Natural killer cell (primary cell): ENCODE measurements around the gene TRIM3. TPM values are rescaled to one million over a fixed set of nuclear protein-coding genes. Genes with fewer than 3 reads are reported as not detected.

Experiments
- ATAC-seq, 3 donors: fragments of 150-1000 bp in 2 of 3; fragments of 200-7000 bp in 1 of 3; cut with Tn5 transposase; 1 replicate in 1 of 3; 2 replicates in 2 of 3; pipeline ENCODE4 v1.10.0; 2021; ENCODE audit warnings: mild to moderate bottlenecking in 2 of 3, moderate library complexity in 2 of 3
- DNase-seq, 2 donors: peaks; one replicate each; pipeline versions ENCODE4 v3.0.0 to v3.0.0-alpha.2; 2013 to 2021; ENCODE audit warnings: mixed read lengths in 1 of 2
- H3K27ac ChIP-seq: one replicate; pipeline ENCODE4 v1.5.1; 2013; ENCODE audit warnings: mild to moderate bottlenecking, low read length
- H3K27me3 ChIP-seq: one replicate; pipeline ENCODE4 v1.6.1; 2013; ENCODE audit warnings: low read length; ENCODE audit not compliant: control insufficient read depth, insufficient read depth
- H3K36me3 ChIP-seq: one replicate; pipeline ENCODE4 v1.6.1; 2013; ENCODE audit warnings: low read length; ENCODE audit not compliant: control insufficient read depth, insufficient read depth
- H3K4me1 ChIP-seq: one replicate; pipeline ENCODE4 v1.6.1; 2013; ENCODE audit warnings: low read length; ENCODE audit not compliant: control insufficient read depth, insufficient read depth
- H3K4me3 ChIP-seq: one replicate; pipeline ENCODE4 v1.5.1; 2013; ENCODE audit warnings: low read length
- H3K9me3 ChIP-seq: one replicate; pipeline ENCODE4 v1.6.1; 2013; ENCODE audit warnings: low read length; ENCODE audit not compliant: control insufficient read depth, insufficient read depth
- H3K27ac Mint-ChIP-seq, 2 donors: one replicate each; pipeline ENCODE4 v1.8.0; 2022; ENCODE audit warnings: mild to moderate bottlenecking in 2 of 2, mixed read lengths in 2 of 2, moderate library complexity in 1 of 2
- H3K27me3 Mint-ChIP-seq, 2 donors: one replicate each; pipeline ENCODE4 v1.8.0; 2022; ENCODE audit warnings: low read depth in 2 of 2, mixed read lengths in 2 of 2
- H3K36me3 Mint-ChIP-seq: one replicate; pipeline ENCODE4 v1.8.0; 2022; ENCODE audit warnings: mixed read lengths
- H3K4me1 Mint-ChIP-seq, 2 donors: one replicate each; pipeline ENCODE4 v1.8.0; 2022; ENCODE audit warnings: mixed read lengths in 2 of 2
- H3K4me3 Mint-ChIP-seq: one replicate; pipeline ENCODE4 v1.8.0; 2022; ENCODE audit warnings: mild to moderate bottlenecking, moderate library complexity, mixed read lengths
- H3K9me3 Mint-ChIP-seq, 2 donors: one replicate each; pipeline ENCODE4 v1.8.0; 2022; ENCODE audit warnings: mixed read lengths in 2 of 2
- CTCF ChIP-seq: fragments of 200-600 bp; IDR thresholded peaks from one replicate; pipeline ENCODE4 v1.8.0; 2022; ENCODE audit warnings: antibody characterized with exemption
- WGBS: methylation state at CpG from one replicate; pipeline ENCODE4 v1.1.7; 2013; ENCODE audit warnings: missing lambda C conversion rate; ENCODE audit not compliant: insufficient coverage; 5-methylcytosine and 5-hydroxymethylcytosine counted together
- intact Hi-C: fragments of 100-400 bp; cut with micrococcal nuclease; formaldehyde crosslinking; loops from one replicate; pipeline ENCODE4 v1.14.2; 2022
- total RNA-seq, 4 donors: library from RNA; stranded (reverse); fragments of 120-200 nt in 1 of 4; gene quantifications; one replicate each; pipeline versions ENCODE4 v1.2.3 to v1.2.4, GENCODE V29; 2013 to 2022

Gene TRIM3
- total RNA-seq, 3 donors from 2014 or later (not counting 1 experiment from before 2014, with no cell fraction given) = 26.4 to 30.9 (median 26.5) TPM

DNA sequence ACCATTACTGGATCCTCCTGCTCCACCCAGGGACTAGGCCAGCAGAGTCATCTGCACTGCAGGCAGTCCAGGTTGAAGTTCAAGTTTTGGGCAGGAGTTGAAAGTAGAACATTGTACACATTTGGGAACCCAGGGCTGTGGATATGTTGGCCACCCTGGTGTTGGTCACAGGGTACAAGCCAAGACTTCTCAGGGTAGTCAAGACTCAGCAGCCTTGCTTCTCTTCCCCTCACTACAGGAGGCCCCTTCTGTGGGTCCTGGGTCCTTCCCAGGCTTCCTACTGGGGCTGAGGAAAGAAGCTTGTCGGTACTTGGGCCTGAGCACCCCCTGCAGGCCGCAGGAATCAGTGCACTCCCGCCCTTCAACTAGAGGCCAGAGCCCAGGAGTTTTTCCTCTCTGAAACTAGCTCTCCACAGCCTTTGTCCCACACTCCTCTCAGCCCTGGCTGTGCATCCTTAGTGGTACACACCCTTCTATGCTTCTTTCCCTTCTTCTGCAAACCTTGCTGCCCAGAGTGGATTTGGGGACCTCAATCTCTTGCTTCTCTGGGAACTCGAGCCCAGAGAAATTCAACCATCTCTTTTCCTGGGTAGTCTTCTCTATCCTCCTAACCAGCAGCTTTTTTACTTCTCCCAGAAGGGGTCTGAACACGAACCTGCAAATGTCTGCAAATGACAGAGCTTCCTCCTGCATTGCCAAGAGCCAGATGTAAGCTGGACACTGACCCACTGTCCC, 30.3 kb downstream of the TRIM3 start:
- intact Hi-C loops = loop anchor here (1.0 kb wide), 1 partner anchor 64 kb away; no protein-coding TSS in a partner anchor
- no peaks in the 10 kb centered on the region for H3K9me3 Mint-ChIP-seq
- Histone ChIP-seq H3K9me3 (no peaks in the 10 kb centered on the region), H3K27me3 (no peaks in the 10 kb centered on the region), H3K27ac (no peak overlapping the region), H3K4me3 (no peak overlapping the region), H3K4me1 (peaks cover 5% of the 10 kb centered on the region), H3K36me3 (no peaks in the 10 kb centered on the region)
- no peaks in the 10 kb centered on the region for H3K27me3 Mint-ChIP-seq
- no peak overlapping the region for H3K4me3 Mint-ChIP-seq
- H3K4me1 Mint-ChIP-seq = no peaks in the 10 kb centered on the region
- TF ChIP-seq CTCF = peak; percentile 82
- 24% methylated on average over 5 of the region's 5 CpGs for WGBS
- no peak overlapping the region for H3K27ac Mint-ChIP-seq
- ATAC-seq = peak; percentile 66 to 96 (median 89)
- H3K36me3 Mint-ChIP-seq = no peaks in the 10 kb centered on the region
- peak; percentile 45 to 82 for DNase-seq

DNA sequence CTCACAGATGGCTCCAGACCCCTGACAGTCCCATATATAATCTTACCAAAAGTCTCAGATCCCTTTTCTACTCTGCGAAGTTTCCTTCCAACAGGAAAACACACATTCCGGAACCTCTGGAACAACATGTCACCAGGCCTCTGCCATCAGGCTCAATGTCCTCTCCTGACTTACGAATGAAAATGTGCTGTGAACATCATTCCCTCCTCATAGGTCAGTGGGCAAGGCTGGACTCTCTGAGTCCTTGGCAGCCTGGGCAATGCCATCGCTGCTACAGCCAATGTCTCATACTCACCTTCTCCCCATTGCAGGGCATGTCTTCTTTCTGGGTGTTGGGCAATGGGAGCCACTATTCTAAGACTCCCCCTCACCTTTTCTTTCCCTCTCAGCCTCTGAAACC, 31.3 kb downstream of the TRIM3 start:
- no peaks in the 10 kb centered on the region for H3K36me3 ChIP-seq
- H3K27ac Mint-ChIP-seq = no peak overlapping the region
- H3K27me3 ChIP-seq = no peaks in the 10 kb centered on the region
- WGBS = 93% methylated on average over 4 of the region's 4 CpGs
- TF ChIP-seq CTCF = no peak
- H3K4me1 Mint-ChIP-seq = no peaks in the 10 kb centered on the region
- intact Hi-C loops = no loop called here
- H3K9me3 ChIP-seq = no peaks in the 10 kb centered on the region
- no peak overlapping the region for H3K4me3 Mint-ChIP-seq
- H3K4me1 ChIP-seq = peaks cover 15% of the 10 kb centered on the region
- no peak overlapping the region for H3K27ac ChIP-seq
- ATAC-seq (no peak), DNase-seq (no peak)
- H3K4me3 ChIP-seq = no peak overlapping the region
- H3K9me3 Mint-ChIP-seq = no peaks in the 10 kb centered on the region
- no peaks in the 10 kb centered on the region for H3K36me3 Mint-ChIP-seq
- H3K27me3 Mint-ChIP-seq = no peaks in the 10 kb centered on the region

GRCh38 chr11:6440906-6441358, 32.8 kb downstream of the TRIM3 start, which contains the start of gene HPX:
Gene HPX (minus strand): TSS chr11:6440987. CDS start chr11:6440963, 24 bp downstream.
- no peak within 1 kb of the TSS for H3K4me3 ChIP-seq

More at GRCh38 chr11:6440906-6441358, 32.8 kb downstream of the TRIM3 start, which contains the start of gene HPX:
- no peaks in the 10 kb centered on the region for H3K9me3 Mint-ChIP-seq
- H3K36me3 ChIP-seq = no peaks in the 10 kb centered on the region
- H3K4me1 Mint-ChIP-seq = no peaks in the 10 kb centered on the region
- TF ChIP-seq CTCF = no peak
- H3K4me3 Mint-ChIP-seq = no peak within 1 kb of the TSS
- no peaks in the 10 kb centered on the region for H3K36me3 Mint-ChIP-seq
- ATAC-seq (no peak), DNase-seq (no peak)
- H3K27ac ChIP-seq = no peak within 1 kb of the TSS
- H3K27me3 ChIP-seq = no peaks in the 10 kb centered on the region
- WGBS = 96% methylated on average over 3 of the region's 3 CpGs
- no peak within 1 kb of the TSS for H3K27ac Mint-ChIP-seq
- no peaks in the 10 kb centered on the region for H3K9me3 ChIP-seq
- intact Hi-C loops = no loop called here
- peaks cover 17% of the 10 kb centered on the region for H3K4me1 ChIP-seq
- no peaks in the 10 kb centered on the region for H3K27me3 Mint-ChIP-seq
